SK-N-SH treated with all-trans-retinoic acid at 6 μM for 48 hours (cell line): Measurements from ENCODE around the gene CNTN4.

Source experiments
- ATAC-seq: fragments of 200-7000 bp; cut with Tn5 transposase; 3 replicates; pipeline ENCODE4 v1.9.1; 2020; ENCODE audit warnings: mild to moderate bottlenecking, moderate library complexity
- ARNTL ChIP-seq: fragments of 450-650 bp; formaldehyde crosslinking; IDR thresholded peaks from 2 replicates; pipeline ENCODE4 v1.5.0; 2020; ENCODE audit warnings: low read depth, mild to moderate bottlenecking, moderate library complexity, borderline replicate concordance
- BACH2 ChIP-seq: fragments of 250-450 bp; sonication (Bioruptor Pico); IDR thresholded peaks from 2 replicates; pipeline ENCODE4 v1.9.0; 2021; ENCODE audit warnings: mild to moderate bottlenecking, borderline replicate concordance
- CSDC2 ChIP-seq: fragments of 250-450 bp; sonication (Bioruptor Pico); IDR thresholded peaks from 2 replicates; pipeline ENCODE4 v1.5.0; 2020; ENCODE audit warnings: mild to moderate bottlenecking, moderate library complexity
- ESRRG ChIP-seq: fragments of 250-450 bp; sonication (Bioruptor Pico); IDR thresholded peaks from 2 replicates; pipeline ENCODE4 v1.6.1; 2021; ENCODE audit warnings: mild to moderate bottlenecking
- GLIS3 ChIP-seq: fragments of 250-450 bp; sonication (Bioruptor Pico); IDR thresholded peaks from 2 replicates; pipeline ENCODE4 v1.5.0; 2020; ENCODE audit warnings: mild to moderate bottlenecking, moderate library complexity
- ISL1 ChIP-seq: fragments of 250-450 bp; sonication (Bioruptor Pico); IDR thresholded peaks from 2 replicates; pipeline ENCODE4 v2.1.2; 2022; ENCODE audit warnings: mild to moderate bottlenecking, moderate library complexity
- OSR1 ChIP-seq: fragments of 250-450 bp; sonication (Bioruptor Pico); IDR thresholded peaks from 2 replicates; pipeline ENCODE4 v1.8.0; 2022; ENCODE audit warnings: moderate library complexity, mild to moderate bottlenecking, inconsistent platforms
- PPARA ChIP-seq: fragments of 250-450 bp; sonication (Bioruptor Pico); IDR thresholded peaks from 2 replicates; pipeline ENCODE4 v1.5.0; 2020; ENCODE audit warnings: mild to moderate bottlenecking, borderline replicate concordance
- RARB ChIP-seq: fragments of 250-450 bp; sonication (Bioruptor Pico); IDR thresholded peaks from 2 replicates; pipeline ENCODE4 v1.8.0; 2021; ENCODE audit warnings: mild to moderate bottlenecking, moderate library complexity
- SNAI2 ChIP-seq: fragments of 250-450 bp; sonication (Bioruptor Pico); IDR thresholded peaks from 2 replicates; pipeline ENCODE4 v1.5.0; 2020; ENCODE audit warnings: mild to moderate bottlenecking, moderate library complexity
- TCF4 ChIP-seq: fragments of 250-450 bp; sonication (Bioruptor Pico); IDR thresholded peaks from 2 replicates; pipeline ENCODE4 v1.8.0; 2021; ENCODE audit warnings: mild to moderate bottlenecking, moderate library complexity, borderline replicate concordance
- TOX ChIP-seq: fragments of 250-450 bp; sonication (Bioruptor Pico); IDR thresholded peaks from 2 replicates; pipeline ENCODE4 v1.8.0; 2021; ENCODE audit warnings: mild to moderate bottlenecking, moderate library complexity, borderline replicate concordance
- ZC3H10 ChIP-seq: fragments of 250-450 bp; sonication (Bioruptor Pico); IDR thresholded peaks from 2 replicates; pipeline ENCODE4 v1.5.1; 2021; ENCODE audit warnings: mild to moderate bottlenecking, moderate library complexity
- ZFP3 ChIP-seq: fragments of 250-450 bp; sonication (Bioruptor Pico); IDR thresholded peaks from 2 replicates; pipeline ENCODE4 v1.5.0; 2020; ENCODE audit warnings: mild to moderate bottlenecking, moderate library complexity
- ZFP30 ChIP-seq: fragments of 450-650 bp; formaldehyde crosslinking; IDR thresholded peaks from 2 replicates; pipeline ENCODE4 v1.5.0; 2022; ENCODE audit warnings: mild to moderate bottlenecking, moderate library complexity
- ZNF565 ChIP-seq: fragments of 450-650 bp; formaldehyde crosslinking; conservative IDR thresholded peaks from 2 replicates; pipeline ENCODE4 v1.5.0; 2020; ENCODE audit warnings: low read depth, mild to moderate bottlenecking, moderate library complexity
- ZNF8 ChIP-seq: fragments of 450-650 bp; formaldehyde crosslinking; IDR thresholded peaks from 2 replicates; pipeline ENCODE4 v1.5.0; 2020; ENCODE audit warnings: mild to moderate bottlenecking, moderate library complexity
- TF ChIP-seq, protein P1 (sequence below): fragments of 250-450 bp; sonication (Bioruptor Pico); IDR thresholded peaks from 2 replicates; pipeline ENCODE4 v1.8.0; 2020; ENCODE audit warnings: mild to moderate bottlenecking, moderate library complexity, borderline replicate concordance
- TF ChIP-seq, protein P2 (sequence below): fragments of 250-450 bp; sonication (Bioruptor Pico); IDR thresholded peaks from 2 replicates; pipeline ENCODE4 v1.8.0; 2021; ENCODE audit warnings: low read depth, mild to moderate bottlenecking, moderate library complexity, borderline replicate concordance
- TF ChIP-seq, protein P3 (sequence below): fragments of 250-450 bp; sonication (Bioruptor Pico); IDR thresholded peaks from 2 replicates; pipeline ENCODE4 v1.5.1; 2021; ENCODE audit warnings: mild to moderate bottlenecking, moderate library complexity
- TF ChIP-seq, protein P4 (sequence below): fragments of 250-450 bp; sonication (Bioruptor Pico); IDR thresholded peaks from 2 replicates; pipeline ENCODE4 v1.5.1; 2020; ENCODE audit warnings: low read depth, mild to moderate bottlenecking, moderate library complexity
- TF ChIP-seq, protein P5 (sequence below): fragments of 250-450 bp; sonication (Bioruptor Pico); IDR thresholded peaks from 2 replicates; pipeline ENCODE4 v1.5.0; 2020; ENCODE audit warnings: mild to moderate bottlenecking, moderate library complexity

The CNTN4 gene

DNA sequence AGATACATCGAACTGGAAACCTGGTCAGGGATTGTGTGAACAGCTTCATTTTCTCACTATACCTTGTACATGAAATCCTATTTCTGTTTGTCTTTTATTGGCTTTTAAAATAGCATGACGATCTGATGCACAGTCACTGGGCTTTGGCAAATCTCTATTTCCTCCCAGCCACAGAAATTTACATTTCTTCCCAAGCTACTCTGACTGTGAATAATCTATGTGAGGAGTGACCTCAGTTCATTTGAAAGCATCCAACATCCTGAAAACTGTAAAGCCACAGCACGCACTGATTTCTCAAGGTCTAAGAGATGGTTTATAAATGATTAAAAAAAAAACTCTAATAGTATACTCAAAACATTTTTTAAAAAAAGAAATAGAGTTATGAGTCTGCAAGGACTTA lies 561.2 kb downstream of the CNTN4 start:
- TF ChIP-seq OSR1: no peak
- TF ChIP-seq ISL1: no peak
- TF ChIP-seq GLIS3: no peak
- TF ChIP-seq ESRRG (CRISPR knock-in tag): no peak
- TF ChIP-seq SNAI2 (CRISPR knock-in tag): no peak
- TF ChIP-seq BACH2 (CRISPR knock-in tag): no peak
- no peak for TF ChIP-seq ZC3H10 (CRISPR knock-in tag)
- TF ChIP-seq ARNTL (CRISPR knock-in tag): no peak
- TF ChIP-seq TCF4: no peak
- TF ChIP-seq ZNF8 (CRISPR knock-in tag): no peak
- no peak for TF ChIP-seq PPARA (CRISPR knock-in tag)
- ATAC-seq: no peak

DNA sequence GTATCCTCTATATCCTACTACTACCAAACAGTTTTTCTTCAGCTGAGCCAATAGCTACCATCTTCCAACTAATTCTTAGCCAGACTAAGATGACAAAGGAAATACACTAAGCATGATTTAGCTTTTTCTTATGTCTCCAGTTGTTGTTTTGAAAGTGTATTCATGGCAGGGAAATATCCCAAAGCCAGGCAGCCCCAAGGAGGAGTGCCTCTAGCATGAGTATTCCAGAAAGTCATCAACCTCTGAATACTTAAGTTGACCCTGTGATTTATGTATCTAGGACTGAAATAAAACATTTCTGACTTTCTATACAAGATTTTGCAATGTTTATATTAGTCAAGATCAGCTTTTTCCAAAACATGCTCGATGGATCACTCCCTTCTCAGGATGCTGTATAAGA lies 562.4 kb downstream of the CNTN4 start:
- no peak for ATAC-seq
- TF ChIP-seq, protein P1, sequence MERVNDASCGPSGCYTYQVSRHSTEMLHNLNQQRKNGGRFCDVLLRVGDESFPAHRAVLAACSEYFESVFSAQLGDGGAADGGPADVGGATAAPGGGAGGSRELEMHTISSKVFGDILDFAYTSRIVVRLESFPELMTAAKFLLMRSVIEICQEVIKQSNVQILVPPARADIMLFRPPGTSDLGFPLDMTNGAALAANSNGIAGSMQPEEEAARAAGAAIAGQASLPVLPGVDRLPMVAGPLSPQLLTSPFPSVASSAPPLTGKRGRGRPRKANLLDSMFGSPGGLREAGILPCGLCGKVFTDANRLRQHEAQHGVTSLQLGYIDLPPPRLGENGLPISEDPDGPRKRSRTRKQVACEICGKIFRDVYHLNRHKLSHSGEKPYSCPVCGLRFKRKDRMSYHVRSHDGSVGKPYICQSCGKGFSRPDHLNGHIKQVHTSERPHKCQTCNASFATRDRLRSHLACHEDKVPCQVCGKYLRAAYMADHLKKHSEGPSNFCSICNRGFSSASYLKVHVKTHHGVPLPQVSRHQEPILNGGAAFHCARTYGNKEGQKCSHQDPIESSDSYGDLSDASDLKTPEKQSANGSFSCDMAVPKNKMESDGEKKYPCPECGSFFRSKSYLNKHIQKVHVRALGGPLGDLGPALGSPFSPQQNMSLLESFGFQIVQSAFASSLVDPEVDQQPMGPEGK: no peak
- TF ChIP-seq PPARA (CRISPR knock-in tag) (no peak), ISL1 (no peak), ESRRG (CRISPR knock-in tag) (no peak), SNAI2 (CRISPR knock-in tag) (no peak), ZFP3 (no peak)

DNA sequence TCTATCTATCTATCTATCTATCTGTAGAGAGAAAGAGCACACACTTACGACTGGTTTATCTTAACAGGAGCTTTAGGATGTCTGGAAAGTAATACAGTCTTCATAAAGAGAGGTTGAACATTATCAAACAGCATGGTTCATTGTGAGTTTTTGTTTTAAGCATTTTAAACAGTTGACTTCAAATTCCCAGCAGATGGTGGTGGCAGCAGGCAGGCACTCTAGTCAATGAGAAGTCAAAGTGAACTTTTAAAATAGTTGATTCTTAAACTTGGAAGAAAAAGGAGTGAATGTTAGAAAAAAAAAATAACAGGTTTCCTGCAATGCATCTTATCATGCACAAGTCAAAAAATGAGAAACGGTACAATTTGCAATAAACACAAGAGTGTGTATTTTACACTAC lies 578.8 kb downstream of the CNTN4 start:
- ATAC-seq: no peak
- TF ChIP-seq, protein P1: no peak
- TF ChIP-seq ZFP30 (CRISPR knock-in tag): no peak
- no peak for TF ChIP-seq TCF4
- TF ChIP-seq OSR1: no peak
- TF ChIP-seq, protein P2, sequence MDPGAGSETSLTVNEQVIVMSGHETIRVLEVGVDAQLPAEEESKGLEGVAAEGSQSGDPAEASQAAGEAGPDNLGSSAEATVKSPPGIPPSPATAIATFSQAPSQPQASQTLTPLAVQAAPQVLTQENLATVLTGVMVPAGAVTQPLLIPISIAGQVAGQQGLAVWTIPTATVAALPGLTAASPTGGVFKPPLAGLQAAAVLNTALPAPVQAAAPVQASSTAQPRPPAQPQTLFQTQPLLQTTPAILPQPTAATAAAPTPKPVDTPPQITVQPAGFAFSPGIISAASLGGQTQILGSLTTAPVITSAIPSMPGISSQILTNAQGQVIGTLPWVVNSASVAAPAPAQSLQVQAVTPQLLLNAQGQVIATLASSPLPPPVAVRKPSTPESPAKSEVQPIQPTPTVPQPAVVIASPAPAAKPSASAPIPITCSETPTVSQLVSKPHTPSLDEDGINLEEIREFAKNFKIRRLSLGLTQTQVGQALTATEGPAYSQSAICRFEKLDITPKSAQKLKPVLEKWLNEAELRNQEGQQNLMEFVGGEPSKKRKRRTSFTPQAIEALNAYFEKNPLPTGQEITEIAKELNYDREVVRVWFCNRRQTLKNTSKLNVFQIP (CRISPR knock-in tag): no peak
- TF ChIP-seq CSDC2 (CRISPR knock-in tag): no peak
- no peak for TF ChIP-seq RARB (CRISPR knock-in tag)
- TF ChIP-seq, protein P3, sequence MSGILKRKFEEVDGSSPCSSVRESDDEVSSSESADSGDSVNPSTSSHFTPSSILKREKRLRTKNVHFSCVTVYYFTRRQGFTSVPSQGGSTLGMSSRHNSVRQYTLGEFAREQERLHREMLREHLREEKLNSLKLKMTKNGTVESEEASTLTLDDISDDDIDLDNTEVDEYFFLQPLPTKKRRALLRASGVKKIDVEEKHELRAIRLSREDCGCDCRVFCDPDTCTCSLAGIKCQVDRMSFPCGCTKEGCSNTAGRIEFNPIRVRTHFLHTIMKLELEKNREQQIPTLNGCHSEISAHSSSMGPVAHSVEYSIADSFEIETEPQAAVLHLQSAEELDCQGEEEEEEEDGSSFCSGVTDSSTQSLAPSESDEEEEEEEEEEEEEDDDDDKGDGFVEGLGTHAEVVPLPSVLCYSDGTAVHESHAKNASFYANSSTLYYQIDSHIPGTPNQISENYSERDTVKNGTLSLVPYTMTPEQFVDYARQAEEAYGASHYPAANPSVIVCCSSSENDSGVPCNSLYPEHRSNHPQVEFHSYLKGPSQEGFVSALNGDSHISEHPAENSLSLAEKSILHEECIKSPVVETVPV (CRISPR knock-in tag): no peak
- TF ChIP-seq BACH2 (CRISPR knock-in tag): no peak
- TF ChIP-seq ZNF565 (CRISPR knock-in tag): no peak
- no peak for TF ChIP-seq ARNTL (CRISPR knock-in tag)
- TF ChIP-seq, protein P4, sequence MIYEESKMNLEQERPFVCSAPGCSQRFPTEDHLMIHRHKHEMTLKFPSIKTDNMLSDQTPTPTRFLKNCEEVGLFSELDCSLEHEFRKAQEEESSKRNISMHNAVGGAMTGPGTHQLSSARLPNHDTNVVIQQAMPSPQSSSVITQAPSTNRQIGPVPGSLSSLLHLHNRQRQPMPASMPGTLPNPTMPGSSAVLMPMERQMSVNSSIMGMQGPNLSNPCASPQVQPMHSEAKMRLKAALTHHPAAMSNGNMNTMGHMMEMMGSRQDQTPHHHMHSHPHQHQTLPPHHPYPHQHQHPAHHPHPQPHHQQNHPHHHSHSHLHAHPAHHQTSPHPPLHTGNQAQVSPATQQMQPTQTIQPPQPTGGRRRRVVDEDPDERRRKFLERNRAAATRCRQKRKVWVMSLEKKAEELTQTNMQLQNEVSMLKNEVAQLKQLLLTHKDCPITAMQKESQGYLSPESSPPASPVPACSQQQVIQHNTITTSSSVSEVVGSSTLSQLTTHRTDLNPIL (CRISPR knock-in tag): no peak
- TF ChIP-seq, protein P5, sequence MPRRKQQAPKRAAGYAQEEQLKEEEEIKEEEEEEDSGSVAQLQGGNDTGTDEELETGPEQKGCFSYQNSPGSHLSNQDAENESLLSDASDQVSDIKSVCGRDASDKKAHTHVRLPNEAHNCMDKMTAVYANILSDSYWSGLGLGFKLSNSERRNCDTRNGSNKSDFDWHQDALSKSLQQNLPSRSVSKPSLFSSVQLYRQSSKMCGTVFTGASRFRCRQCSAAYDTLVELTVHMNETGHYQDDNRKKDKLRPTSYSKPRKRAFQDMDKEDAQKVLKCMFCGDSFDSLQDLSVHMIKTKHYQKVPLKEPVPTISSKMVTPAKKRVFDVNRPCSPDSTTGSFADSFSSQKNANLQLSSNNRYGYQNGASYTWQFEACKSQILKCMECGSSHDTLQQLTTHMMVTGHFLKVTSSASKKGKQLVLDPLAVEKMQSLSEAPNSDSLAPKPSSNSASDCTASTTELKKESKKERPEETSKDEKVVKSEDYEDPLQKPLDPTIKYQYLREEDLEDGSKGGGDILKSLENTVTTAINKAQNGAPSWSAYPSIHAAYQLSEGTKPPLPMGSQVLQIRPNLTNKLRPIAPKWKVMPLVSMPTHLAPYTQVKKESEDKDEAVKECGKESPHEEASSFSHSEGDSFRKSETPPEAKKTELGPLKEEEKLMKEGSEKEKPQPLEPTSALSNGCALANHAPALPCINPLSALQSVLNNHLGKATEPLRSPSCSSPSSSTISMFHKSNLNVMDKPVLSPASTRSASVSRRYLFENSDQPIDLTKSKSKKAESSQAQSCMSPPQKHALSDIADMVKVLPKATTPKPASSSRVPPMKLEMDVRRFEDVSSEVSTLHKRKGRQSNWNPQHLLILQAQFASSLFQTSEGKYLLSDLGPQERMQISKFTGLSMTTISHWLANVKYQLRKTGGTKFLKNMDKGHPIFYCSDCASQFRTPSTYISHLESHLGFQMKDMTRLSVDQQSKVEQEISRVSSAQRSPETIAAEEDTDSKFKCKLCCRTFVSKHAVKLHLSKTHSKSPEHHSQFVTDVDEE (CRISPR knock-in tag): no peak
- TF ChIP-seq ESRRG (CRISPR knock-in tag): no peak
- TF ChIP-seq ISL1: no peak
- no peak for TF ChIP-seq PPARA (CRISPR knock-in tag)
- no peak for TF ChIP-seq GLIS3
- TF ChIP-seq ZFP3: no peak
- TF ChIP-seq TOX: no peak
